Hepatocyte (in vitro differentiated cells): ENCODE measurements around the gene CBX6. TPM values are rescaled to one million over a fixed set of nuclear protein-coding genes. Genes with fewer than 3 reads are reported as not detected.

Experiments
- DNase-seq: peaks from one replicate; pipeline ENCODE4 v3.0.0-alpha.2; 2016; ENCODE audit warnings: low spot score
- H2AFZ ChIP-seq: fragments of 200-600 bp; sonication (generic); 2 replicates; pipeline ENCODE4 v1.6.0; 2016; ENCODE audit warnings: antibody characterized with exemption, mild to moderate bottlenecking
- H3K27ac ChIP-seq: fragments of 200-600 bp; sonication (generic); 2 replicates; pipeline ENCODE4 v1.5.1; 2016; ENCODE audit warnings: mild to moderate bottlenecking
- H3K27me3 ChIP-seq: fragments of 200-600 bp; sonication (generic); 2 replicates; pipeline ENCODE4 v1.6.1; 2016
- H3K36me3 ChIP-seq: fragments of 200-600 bp; sonication (generic); replicated peaks from 2 replicates; pipeline ENCODE4 v1.5.1; 2016; ENCODE audit warnings: low read depth; ENCODE audit not compliant: insufficient read depth
- H3K4me1 ChIP-seq: fragments of 200-600 bp; sonication (generic); 2 replicates; pipeline ENCODE4 v1.5.1; 2016; ENCODE audit warnings: mild to moderate bottlenecking, moderate library complexity; ENCODE audit not compliant: insufficient read depth
- H3K4me2 ChIP-seq: fragments of 200-600 bp; sonication (generic); 2 replicates; pipeline ENCODE4 v1.6.0; 2016
- H3K4me3 ChIP-seq: fragments of 200-600 bp; sonication (generic); 2 replicates; pipeline ENCODE4 v1.5.1; 2016; ENCODE audit warnings: mild to moderate bottlenecking
- H3K79me2 ChIP-seq: fragments of 200-600 bp; sonication (generic); 2 replicates; pipeline ENCODE4 v1.6.0; 2017; ENCODE audit warnings: mild to moderate bottlenecking
- H3K9me2 ChIP-seq: fragments of 200-600 bp; sonication (generic); replicated peaks from 2 replicates; pipeline ENCODE4 v1.6.0; 2017; ENCODE audit warnings: mild to moderate bottlenecking; ENCODE audit not compliant: insufficient read depth
- H3K9me3 ChIP-seq: fragments of 200-600 bp; sonication (generic); 2 replicates; pipeline ENCODE4 v1.5.1; 2016; ENCODE audit warnings: low read depth, mild to moderate bottlenecking
- H4K20me1 ChIP-seq: fragments of 200-600 bp; sonication (generic); 2 replicates; pipeline ENCODE4 v1.6.0; 2016; ENCODE audit warnings: mild to moderate bottlenecking; ENCODE audit not compliant: insufficient read depth, poor library complexity, severe bottlenecking
- CTCF ChIP-seq: fragments of 200-600 bp; sonication (generic); IDR thresholded peaks from 2 replicates; pipeline ENCODE4 v1.5.1; 2016; ENCODE audit warnings: antibody characterized with exemption, mild to moderate bottlenecking; ENCODE audit not compliant: poor library complexity
- EZH2 ChIP-seq: fragments of 200-600 bp; sonication (generic); IDR thresholded peaks from 2 replicates; pipeline ENCODE4 v1.6.1; 2016; ENCODE audit warnings: antibody characterized with exemption, mild to moderate bottlenecking, borderline replicate concordance
- EZH2phosphoT487 ChIP-seq: fragments of 200-600 bp; sonication (generic); IDR thresholded peaks from one replicate; pipeline ENCODE4 v1.6.1; 2018; ENCODE audit warnings: antibody characterized with exemption, mild to moderate bottlenecking, low read depth, moderate library complexity; ENCODE audit not compliant: unreplicated experiment, severe bottlenecking
- WGBS: methylation state at CpG from one replicate; pipeline ENCODE4 v1.1.6; 2016; ENCODE audit warnings: low lambda C conversion rate; ENCODE audit errors: missing lambda C conversion rate; 5-methylcytosine and 5-hydroxymethylcytosine counted together
- polyA plus RNA-seq: library from polyadenylated mRNA; unstranded; fragments of >200 nt; fragmentation: Nextera tagmentation; extraction: Ambion mirVana; gene quantifications from 2 replicates; pipeline ENCODE4 v1.2.1, GENCODE V29; 2016
- total RNA-seq: library from RNA; depleted of rRNA; stranded (reverse); fragments of >200 nt; gene quantifications from 2 replicates; pipeline ENCODE4 v1.2.3, GENCODE V29; 2014

Gene CBX6
- total and polyA plus RNA-seq, 2 experiments from 2014 or later: 42.9 to 45.4 TPM

- WGBS: 77% methylated on average over 5 of the region's 5 CpGs
- no peaks in the 10 kb centered on the region for H3K9me2 ChIP-seq
- no peaks in the 10 kb centered on the region for H4K20me1 ChIP-seq
- no peaks in the 10 kb centered on the region for H3K9me3 ChIP-seq
- peaks cover 6% of the 10 kb centered on the region for H3K4me1 ChIP-seq
- H3K4me3 ChIP-seq: no peak overlapping the region
- TF ChIP-seq EZH2phosphoT487: no peak
- TF ChIP-seq EZH2: no peak
- H3K79me2 ChIP-seq: no peaks in the 10 kb centered on the region
- no peak overlapping the region for H3K4me2 ChIP-seq
- no peak overlapping the region for H3K27ac ChIP-seq
- H2AFZ ChIP-seq: no peak overlapping the region
- H3K27me3 ChIP-seq: no peaks in the 10 kb centered on the region
- H3K36me3 ChIP-seq: no peaks in the 10 kb centered on the region
- no peak for DNase-seq
Measured at GRCh38 chr22:38886333-38886732, 14.3 kb upstream of the CBX6 start.

GRCh38 chr22:38882972-38883622 lies 11.1 kb upstream of the CBX6 start:
- TF ChIP-seq EZH2 (no peak), CTCF (no peak), EZH2phosphoT487 (no peak)
- Histone ChIP-seq H4K20me1 (no peaks in the 10 kb centered on the region), H2AFZ (no peak overlapping the region), H3K36me3 (no peaks in the 10 kb centered on the region), H3K4me2 (no peak overlapping the region), H3K9me3 (no peaks in the 10 kb centered on the region), H3K27me3 (no peaks in the 10 kb centered on the region), H3K4me1 (peaks cover 6% of the 10 kb centered on the region), H3K4me3 (no peak overlapping the region), H3K27ac (peak overlapping the region; percentile 40), H3K9me2 (no peaks in the 10 kb centered on the region), H3K79me2 (no peaks in the 10 kb centered on the region)
- WGBS: 44% methylated on average over 9 of the region's 9 CpGs
- DNase-seq: no peak

- H2AFZ ChIP-seq: no peak overlapping the region
Measured at GRCh38 chr22:38881997-38882879, 10.2 kb upstream of the CBX6 start.

More at GRCh38 chr22:38881997-38882879, 10.2 kb upstream of the CBX6 start:
- Histone ChIP-seq H3K4me3 (no peak overlapping the region), H3K27ac (peak overlapping the region; percentile 40), H3K4me2 (no peak overlapping the region), H3K9me2 (no peaks in the 10 kb centered on the region), H3K27me3 (no peaks in the 10 kb centered on the region), H4K20me1 (no peaks in the 10 kb centered on the region), H3K79me2 (no peaks in the 10 kb centered on the region), H3K4me1 (peaks cover 6% of the 10 kb centered on the region), H3K9me3 (no peaks in the 10 kb centered on the region), H3K36me3 (no peaks in the 10 kb centered on the region)
- TF ChIP-seq EZH2 (no peak), EZH2phosphoT487 (no peak), CTCF (no peak)
- 75% methylated on average over 8 of the region's 8 CpGs for WGBS
- DNase-seq: no peak
